Hematopoietic multipotent progenitor cell treated with erythropoietin and hydrocortisone succinate and interleukin-3 and kit ligand, for 8 days (in vitro differentiated cells): ENCODE measurements around the gene SVIL.
A peak's percentile ranks its signal among the peaks of the same experiment; 100 is the strongest.
"Not testable (repeated sequence)": the region's sequence is repeated elsewhere in the genome, so short reads cannot be mapped to it uniquely, and the experiment has no call there.

Experiments used
- DNase-seq: peaks from one replicate; pipeline ENCODE4 v3.0.0-alpha.2; 2015

Gene SVIL

DNA sequence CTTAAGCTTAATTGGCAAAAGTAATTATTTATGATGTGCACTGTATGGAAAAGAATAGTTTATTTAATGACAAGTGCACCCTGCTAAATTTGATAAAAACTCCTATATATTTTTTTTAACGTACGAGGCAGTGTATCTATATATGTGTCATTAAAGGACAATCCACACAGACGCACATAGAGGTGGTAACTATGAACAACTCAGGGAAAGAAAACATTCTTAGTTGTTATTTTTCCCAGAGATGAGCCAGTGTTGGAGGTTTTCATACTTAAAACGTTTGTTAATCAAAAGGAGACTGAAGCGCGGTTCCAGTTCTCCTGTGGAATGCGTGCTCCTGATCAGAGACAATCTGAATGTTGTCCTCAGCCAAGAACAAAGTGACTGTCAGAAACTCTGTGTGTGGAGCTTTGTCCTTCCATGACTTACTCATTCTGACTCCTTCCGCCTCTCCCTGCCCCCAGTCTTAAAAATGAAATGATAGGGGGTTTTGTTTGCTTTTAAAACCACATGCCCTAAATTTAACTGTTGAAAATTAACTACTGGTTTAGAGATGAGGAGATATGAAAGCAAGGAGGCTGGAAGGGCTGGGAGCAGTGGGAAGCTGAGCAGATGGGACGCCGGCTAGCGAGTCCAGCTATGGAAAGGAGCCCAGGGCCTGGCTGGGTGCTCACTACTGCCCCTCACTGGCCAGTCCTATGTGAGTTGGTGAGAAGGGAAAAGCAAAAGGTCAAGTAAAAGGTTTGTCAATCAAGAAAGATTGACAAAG, 99.6 kb downstream of the SVIL start:
- peak; percentile 6 for DNase-seq

DNA sequence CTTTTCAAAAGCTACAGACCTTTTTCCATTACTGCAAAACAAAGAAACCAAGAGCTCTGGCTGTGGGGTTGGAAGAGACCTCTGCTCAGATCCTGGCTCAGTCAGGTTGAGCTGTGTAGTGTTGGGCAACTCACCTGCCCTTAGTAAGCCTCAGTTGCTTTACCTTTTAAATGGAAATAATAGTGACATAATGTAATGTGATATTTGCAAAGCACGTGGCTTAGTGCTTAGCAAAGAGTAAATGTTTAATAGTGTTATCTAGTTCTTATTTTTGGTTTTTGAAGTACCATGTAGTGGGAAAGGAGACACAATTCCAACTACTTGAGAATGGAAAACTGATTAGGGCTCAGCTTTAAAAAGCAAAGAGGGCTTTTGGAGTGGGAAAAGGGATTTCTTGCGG, 100.2 kb downstream of the SVIL start:
- DNase-seq, result no peak

DNA sequence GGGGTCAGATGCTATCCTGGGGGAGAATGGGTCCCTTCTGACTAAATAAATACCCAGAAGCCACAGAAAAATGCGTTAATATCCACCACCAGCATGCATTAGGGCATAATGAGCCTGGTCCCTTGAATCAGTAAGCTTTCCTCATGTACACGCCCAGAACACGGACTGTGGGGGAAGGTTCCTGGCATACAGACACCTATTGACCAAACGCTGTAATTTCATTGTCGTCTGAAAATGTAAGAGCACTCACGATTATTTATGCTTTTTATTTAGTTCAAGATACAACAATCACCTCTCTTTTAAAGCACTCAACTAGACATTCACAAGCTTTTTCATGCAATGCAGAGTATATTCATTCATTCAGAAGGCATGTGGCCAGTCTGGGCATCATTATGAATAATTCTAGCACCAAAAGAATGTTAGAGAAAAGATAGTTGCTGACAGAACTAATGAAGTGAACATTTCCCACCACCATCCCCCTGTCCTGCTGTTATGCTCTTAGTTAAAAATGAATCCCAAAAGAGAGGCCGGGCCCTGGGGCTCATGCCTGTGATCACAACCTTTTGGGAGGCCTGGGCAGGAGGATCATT, 101.0 kb downstream of the SVIL start:
- no peak for DNase-seq

DNA sequence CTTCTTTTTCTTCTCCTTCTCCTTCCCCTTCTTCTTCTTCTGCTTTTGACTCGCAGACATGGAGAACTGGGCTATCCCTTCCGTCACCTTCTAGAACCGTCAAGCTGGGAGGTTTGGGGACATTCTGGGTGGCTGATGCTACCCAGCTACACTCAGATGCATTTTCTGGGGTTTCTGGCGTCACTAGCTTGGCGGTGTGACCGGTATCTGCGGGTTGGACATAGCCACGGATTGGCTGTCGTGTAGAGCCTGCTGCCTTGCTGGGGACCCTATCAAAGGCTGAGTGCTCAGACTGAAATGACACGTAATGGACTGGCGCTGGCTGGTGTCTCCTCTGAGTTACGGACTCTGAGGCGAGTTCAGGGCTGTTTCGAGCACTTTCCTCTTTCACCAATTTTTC, 101.7 kb downstream of the SVIL start:
- DNase-seq, result no peak

DNA sequence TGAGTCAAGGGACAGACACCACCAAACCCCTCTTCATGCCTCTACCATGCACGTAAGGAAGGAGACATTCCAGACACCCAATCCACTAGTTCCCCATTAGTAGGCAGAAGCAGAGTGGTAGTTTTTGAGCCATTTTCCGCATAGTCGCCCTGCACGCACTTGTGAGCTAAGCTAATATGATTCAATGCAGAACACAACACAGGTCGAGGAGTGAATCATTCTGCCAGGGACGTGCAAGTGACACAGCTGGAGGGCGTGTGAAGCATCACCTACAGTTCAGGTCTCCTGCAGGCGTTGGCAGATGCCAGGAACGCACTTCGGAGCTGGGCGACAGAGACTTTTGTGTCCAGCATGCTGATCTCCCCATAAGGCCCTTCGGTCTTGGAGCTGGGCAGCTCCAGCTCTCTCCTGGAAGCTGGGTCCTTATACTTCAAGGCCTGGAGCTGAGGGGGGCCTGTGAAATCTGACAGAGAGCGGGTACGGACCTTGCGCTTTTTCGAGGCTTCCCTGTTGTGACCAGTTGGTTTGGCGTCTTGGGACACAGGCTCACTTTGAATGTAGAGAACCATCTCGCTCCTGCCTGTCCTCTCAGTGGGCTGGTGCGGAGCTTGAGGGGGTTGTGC, 102.4 kb downstream of the SVIL start:
- DNase-seq, result no peak

DNA sequence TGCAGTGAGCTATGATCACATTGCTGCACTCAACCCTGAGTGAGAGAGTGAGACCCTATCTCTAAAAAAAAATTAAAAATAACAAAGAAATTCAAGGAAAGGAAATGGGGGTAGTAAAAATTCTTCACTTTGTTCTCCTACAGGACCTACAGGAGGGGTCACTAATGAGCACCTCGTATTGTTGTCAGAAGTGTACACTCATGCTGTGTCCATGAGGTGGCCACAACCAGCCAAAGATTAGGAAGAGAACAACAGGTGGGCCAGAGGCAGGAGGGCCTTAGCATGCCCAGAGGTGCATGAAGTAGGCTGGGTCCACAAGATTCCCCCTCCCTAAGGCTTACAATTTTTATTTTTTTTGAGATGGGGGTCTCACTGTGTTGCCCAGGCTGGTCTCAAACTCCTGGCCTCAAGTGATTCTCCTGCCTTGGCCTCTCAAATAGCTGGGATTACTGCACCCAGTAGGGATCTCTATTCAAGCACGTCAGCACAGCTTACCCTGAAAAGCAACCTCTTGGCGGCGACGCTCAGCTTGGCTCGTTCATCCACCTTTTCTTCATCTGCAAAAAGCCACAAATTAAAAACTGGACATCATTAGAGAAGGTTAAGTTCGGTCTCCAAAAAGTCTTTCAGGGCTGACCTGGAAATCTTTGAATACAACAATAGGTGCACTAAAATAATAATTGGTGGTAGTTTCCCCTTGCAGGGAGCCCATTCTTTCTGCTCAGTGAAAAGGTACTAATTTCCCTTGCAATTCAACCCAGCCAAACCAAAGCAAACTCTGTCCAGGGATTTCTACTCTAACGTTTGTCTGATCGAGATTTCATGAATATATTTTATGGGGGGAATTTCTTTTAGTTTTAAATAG, 104.4 kb downstream of the SVIL start:
- DNase-seq, result no peak

DNA sequence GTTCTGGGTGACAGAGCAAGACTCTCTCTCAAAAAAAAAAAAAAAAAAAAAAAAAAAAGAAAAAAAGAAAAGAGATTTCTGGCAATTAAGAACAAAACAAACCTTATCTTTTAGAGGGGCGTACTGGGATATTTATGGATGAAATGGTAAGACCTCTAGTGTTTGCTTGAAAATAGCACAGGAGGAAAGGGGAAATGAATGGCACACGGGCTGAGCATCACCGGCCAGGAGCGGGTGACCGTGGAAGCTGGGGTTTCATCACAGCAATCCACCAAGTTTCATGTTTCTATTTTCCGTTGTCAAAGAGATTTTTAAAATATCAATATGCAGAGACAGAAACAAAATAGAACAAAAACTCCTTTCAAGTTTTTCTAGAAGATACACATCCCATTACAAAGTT, 105.6 kb downstream of the SVIL start:
- no peak for DNase-seq

DNA sequence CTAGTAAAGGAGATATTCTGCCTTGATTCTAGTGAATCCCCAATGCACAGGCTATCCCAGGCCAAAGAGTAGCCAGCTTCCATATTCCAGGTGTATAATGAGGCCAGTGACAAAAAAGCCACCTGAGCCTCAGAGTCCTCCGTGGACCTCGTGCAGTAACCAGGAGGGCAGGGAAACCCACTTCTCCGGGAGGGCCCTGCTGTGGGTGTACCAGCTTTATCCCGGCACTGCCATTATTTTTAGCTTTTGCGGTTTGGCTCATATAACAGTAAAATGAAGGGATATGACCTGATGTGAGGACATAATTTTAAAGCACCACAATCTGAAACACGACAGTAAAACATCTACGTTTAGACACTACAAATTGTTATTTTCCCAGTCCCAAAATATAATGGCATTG, 109.0 kb downstream of the SVIL start:
- no peak for DNase-seq

DNA sequence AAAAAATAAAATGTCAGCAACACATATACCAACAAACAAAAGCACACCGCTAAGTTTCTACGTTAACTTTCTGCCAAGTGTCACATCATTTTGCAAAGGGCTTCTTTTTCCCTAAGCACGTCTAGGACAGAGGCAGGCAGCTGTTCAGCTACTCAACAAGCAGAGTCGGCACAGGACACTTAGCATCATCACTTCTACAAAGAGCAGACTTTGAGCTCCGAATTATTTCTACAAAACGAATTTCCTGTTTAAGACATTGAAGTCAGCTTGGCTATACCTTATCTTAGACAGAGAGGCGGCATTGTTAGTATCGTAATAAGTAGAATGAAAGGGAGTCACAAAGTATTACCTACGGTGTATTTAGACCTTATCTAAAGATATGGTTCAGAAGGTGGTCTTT, 110.1 kb downstream of the SVIL start:
- DNase-seq, result no peak

DNA sequence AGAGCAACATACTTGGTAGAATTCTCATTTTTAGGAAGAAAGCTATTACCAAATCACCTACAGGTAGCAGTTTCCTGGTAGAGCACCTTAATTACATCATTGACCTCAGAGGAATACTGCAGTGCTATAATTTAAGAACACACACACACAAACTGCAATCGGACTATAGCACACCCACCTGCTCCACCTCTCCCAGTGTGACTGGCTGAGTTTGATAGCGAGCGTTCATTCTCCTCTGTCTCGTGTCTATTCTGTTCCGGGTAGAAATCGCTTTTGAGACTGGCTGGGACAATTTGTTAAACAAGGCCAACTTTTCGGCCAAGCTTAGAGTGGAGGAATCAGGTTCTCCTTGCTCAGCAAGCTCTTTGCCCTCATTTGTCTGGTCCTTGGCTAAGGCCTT, 110.5 kb downstream of the SVIL start:
- DNase-seq, result no peak

DNA sequence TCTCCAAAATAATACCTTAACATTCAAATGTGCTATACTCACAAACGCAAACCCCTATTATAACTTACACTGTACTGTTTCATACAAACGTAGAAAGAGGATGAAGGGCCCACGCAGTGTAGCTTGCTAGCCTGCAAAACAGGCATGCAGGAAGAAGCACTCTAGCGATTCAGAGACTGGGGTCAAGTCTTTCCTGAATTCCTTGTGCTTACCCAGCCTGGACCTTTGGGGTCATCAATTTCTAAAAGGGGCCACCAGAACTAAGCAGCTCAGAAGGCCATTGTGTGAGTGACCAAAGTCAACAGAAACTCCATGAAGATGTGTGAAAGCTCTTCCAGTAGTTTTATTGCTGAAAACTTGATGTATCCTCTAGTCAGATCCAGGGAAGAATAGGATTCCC, 111.9 kb downstream of the SVIL start:
- DNase-seq, result no peak

DNA sequence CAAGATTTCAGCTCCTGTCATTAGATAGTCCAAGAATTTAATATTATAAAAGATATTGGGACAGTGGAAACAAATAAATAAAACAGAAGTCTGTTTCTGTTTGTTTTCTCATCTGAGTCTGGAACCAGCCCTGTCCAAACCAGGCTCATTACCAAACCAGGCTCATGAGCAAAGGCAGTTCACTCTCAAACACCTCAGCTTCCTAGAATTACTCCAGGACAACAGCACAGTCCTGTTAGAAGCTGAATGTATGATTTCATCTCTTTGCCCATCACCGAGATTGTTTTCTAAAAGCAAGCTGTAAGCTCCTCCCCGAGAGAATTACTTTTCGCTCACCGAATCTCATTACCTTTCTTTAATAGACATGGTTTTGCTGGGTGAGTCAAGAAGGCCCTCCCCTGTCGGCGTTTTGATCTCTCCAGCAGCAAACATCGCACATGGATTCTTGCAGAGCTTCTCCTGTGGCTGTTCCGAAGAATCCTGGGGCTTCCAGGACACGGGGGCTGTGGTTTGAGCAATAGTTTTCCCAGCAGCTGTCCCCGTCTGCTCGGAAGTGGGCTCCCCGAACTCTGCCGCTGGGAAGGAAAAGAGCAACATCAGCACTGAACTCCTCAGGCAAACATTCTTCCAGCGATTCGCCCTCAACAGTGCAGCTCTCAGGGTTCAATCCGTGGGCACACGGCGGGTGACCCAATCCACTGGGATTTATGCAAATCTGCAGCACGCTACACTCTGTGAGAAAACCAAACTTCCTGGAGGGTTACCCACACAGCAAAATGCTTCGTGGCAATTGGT, 112.5 kb downstream of the SVIL start:
- no peak for DNase-seq

DNA sequence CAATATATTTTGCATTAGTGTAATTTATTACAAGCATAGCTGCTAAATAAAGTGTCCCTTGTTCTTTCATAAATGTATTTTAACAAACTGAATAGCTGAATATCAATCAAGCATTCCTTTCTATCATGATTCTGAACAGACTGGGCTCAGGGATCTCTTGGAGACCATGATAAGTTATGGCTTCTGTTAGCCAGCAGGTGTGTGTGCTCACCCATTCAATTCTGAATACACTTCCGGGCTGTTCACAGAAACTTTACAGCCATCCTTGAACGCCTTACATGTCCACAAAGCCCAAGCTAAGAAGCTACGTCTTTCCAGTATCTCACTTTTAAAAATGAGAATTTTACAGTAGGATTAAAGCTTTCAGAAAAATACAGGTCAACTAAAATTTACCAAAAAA, 115.1 kb downstream of the SVIL start:
- no peak for DNase-seq

DNA sequence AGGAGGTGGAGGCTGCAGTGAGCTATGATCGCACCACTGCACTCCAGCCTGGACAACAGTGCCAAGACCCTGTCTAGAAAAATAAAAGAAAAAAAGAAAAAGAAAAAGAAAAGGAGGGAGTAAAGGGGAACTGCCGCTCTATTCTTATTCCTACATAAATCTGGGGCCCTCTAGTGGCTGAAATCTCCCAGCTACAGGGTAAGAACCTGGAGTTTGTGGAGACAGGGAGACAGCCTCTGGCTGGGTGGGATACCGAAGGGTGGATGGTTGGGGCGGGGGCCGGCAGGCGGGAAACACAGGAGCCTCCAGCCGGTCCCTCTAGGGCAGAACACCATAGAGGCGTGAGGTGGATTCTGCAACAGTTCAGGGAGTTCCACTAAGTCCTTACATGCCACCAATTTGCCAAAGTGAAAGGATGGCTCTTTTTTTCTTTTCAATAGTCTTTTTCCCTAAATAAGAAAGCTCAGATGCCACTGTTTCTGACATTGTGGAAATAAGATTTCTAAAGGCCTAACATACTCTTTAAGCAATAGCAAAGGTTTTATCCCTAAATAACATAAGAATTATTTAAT, 117.3 kb downstream of the SVIL start:
- DNase-seq, result peak; percentile 19

DNA sequence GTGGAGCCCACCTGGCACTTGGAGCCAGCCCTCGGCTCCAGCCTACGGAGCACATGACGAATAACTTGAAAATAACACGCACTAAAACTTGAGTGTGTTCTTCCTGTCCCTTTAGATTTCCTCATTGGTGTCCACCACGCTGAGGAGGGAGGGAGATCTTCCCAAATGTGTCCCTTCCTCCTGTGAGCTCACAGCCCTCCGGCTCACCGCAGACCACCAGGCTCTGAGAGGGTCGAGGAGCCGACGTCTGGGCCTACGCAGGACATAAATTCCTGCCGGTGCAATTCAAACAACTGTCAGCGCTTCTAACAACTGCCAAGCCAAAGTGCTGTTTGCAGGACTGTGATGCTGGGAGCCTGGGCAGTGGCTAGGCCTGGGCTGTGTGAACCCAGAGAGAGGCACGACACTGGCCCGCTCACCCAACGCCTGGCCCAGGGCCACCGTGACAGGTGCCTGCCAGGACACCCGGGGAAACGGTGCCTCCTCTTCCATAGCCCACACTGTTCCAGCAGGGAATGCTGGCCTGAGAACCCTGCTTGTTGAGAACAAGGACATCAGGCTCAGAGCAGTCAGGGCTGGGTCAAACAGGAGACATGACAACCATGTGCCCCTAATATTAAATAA, 118.3 kb downstream of the SVIL start:
- DNase-seq, result not testable (repeated sequence)

DNA sequence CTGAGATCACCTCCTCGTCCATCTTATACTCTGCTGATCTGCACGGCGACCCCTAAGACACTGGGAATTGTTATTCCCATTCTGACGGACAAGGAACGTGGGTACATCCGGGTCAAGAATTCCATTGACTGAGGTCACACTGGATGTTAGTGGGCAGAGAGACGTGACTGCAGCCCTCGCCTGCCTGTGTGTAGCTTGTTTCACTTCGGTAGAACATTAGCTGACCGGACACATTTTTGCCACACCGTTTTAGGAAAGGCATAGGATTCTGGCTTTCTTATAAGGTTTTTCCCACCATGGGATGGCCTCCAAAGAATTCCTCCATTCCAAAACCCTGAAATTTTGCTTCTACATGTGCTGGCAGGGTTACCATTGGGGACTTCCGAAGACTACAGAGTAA, 118.9 kb downstream of the SVIL start:
- not testable (repeated sequence) for DNase-seq

DNA sequence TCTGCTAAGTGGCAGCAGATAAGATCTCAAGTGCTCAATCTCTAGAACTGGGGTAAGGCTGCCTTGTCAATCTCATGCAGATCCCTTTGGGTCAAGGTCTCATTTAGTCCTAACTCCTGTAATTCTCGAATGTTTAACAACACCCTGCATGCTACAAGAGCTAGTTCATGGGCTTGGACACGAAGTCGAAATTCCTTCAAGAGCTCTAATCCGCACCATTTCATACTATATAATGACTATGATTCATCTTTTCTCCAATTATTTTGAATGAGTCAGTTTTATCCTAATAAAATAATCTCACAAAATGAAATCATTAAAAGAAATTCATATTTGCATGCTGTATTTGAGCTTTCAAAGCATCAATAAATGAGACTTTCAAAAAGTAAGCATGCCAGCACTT, 119.7 kb downstream of the SVIL start:
- DNase-seq, result not testable (repeated sequence)

DNA sequence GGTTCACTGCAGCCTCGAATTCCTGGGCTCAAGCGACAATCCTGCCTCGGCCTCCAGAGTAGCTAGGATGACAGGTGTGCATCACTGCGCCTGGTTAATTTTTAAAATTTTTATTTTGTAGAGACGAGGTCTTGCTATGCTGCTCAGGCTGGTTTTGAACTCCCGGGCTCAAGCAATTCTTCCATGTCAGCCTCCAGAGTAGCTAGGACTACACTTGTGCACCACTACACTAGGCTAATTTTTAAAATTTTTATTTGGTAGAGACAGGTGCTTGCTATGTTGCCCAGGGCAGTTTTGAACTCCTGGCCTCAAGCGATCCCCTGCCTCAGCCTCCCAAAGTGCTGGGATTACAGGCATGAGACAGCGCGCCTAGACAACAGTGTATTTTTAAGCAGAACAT, 120.5 kb downstream of the SVIL start:
- no peak for DNase-seq

DNA sequence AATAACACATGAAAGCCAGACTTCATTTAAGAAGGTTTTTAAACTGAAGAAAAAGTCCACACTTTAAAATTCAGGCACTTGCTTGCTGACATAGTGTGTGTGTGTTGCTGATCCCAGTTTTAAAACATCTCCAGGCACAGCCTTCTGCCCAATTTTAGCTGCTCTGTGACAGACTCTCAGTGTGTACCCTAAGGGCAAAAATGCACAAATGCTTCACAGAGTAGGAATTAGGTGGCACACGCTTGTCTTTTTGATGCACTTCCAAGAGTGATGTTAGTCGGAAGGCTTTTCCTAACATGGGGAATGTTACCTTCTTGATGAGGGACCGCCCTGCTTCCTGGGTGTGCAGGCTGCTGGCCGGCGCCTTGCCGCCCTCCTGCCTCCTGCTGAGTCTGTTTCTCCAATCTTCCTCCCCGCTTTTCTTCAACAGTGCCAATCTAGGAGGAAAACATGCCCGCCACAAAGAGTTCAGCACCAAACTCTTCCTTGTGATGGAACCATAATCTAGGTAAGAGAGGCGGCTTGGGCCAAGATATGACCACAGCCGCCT, 122.3 kb downstream of the SVIL start:
- no peak for DNase-seq

DNA sequence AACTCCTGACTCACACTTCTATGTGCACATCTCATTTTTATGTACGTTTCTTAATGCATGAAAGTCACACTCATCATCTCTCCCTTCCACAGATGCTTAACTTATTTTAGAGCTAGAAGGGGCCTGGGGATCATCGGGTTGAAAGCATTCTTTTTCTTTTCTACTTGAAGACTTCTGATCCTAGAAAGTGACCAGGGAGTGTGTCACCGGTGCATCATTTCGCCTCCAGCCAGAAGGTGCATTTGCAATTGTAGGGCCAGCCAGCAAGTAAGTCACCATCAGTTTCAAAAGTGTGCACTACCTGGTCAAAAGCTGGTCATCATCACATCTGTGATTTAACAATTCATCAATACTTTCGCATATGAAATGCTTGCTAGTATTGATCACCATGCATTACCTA, 123.0 kb downstream of the SVIL start:
- DNase-seq, result not testable (repeated sequence)

DNA sequence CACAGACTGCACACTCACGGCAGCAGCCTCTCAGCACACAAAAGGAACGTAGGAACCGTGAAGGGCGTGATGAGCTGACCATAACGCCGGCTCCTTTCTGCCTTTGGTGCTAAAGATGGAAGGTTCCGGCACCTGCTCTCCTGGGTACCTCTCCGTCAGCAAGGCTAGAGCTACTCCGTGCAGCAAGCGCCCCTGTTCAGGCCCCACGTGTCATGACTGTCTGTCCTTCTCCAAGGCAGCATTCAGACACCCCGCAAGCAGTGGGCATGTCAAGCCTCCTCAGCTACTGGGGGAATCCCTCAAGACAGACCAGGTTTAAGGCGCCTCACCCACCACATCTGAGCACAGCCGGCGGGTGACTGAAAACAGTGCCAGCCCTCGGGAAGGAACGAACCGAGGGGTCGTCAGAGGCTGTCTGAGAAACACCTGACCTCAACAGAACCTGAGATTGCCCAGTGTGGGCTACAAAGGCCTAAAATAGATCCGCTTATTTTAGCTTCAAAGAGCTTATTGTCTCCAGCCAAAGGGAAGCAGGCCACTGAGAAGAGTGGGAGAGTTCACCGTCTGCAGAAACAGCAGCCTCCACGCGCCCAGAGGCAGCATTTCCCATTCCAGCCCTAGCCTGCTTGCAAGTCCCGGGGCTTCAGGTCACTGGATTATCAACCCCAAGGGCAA, 124.2 kb downstream of the SVIL start:
- not testable (repeated sequence) for DNase-seq
